Nephron (organoid): ENCODE measurements around the gene PRKACB.

Source experiments
- H3K27ac Mint-ChIP-seq, 3 experiments: 2 replicates each; pipeline ENCODE4 v1.8.0; 2020; ENCODE audit warnings: mixed read lengths in 3 of 3, mild to moderate bottlenecking in 2 of 3, moderate library complexity in 1 of 3
- H3K27me3 Mint-ChIP-seq: 2 replicates; pipeline ENCODE4 v1.8.0; 2021; ENCODE audit warnings: low read depth, mild to moderate bottlenecking, moderate library complexity, mixed read lengths
- H3K36me3 Mint-ChIP-seq: 2 replicates; pipeline ENCODE4 v1.8.0; 2020; ENCODE audit warnings: low read depth, mixed read lengths
- H3K4me1 Mint-ChIP-seq: 2 replicates; pipeline ENCODE4 v1.8.0; 2020; ENCODE audit warnings: mixed read lengths
- H3K4me3 Mint-ChIP-seq, 3 experiments: 2 replicates each; pipeline ENCODE4 v1.8.0; 2020; ENCODE audit warnings: mild to moderate bottlenecking in 3 of 3, mixed read lengths in 3 of 3, moderate library complexity in 2 of 3
- H3K9me3 Mint-ChIP-seq: 2 replicates; pipeline ENCODE4 v1.8.0; 2020; ENCODE audit warnings: mixed read lengths
- TF ChIP-seq, protein P1 (sequence below), 3 experiments: fragments of 200-600 bp; sonication (generic); IDR thresholded peaks; one replicate each; pipeline ENCODE4 v1.5.0; 2021; ENCODE audit warnings: antibody characterized with exemption in 3 of 3; ENCODE audit not compliant: unreplicated experiment in 3 of 3

Gene PRKACB

DNA sequence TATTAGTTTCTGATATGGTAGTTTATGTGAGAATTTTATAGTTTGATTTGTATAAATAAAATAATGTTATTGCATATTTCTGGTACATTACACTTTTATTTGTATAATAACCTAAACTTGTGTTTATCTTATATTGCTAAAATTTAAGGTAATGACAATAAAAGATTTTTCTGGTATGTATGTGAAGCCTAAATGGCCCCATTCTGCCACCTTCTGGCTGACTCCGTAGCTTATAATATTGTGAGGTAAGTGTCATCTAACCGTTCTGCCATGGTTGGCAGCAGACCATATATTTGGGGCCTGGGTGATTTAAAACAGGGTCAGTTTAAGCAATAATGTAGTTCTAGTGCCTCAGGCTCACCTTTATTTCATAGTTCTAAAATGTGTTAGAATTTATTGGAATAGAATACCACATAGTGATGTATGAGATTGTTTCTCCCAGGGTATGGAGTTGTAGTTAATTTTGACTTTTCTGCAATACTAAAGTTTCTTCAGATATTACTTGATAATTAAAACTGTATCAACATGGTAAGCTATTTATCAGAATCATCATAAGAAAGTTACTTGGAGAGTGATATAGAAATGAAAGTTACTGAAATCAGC, 21.2 kb upstream of the PRKACB start:
- H3K27me3 Mint-ChIP-seq = no peaks in the 10 kb centered on the region
- TF ChIP-seq, protein P1, sequence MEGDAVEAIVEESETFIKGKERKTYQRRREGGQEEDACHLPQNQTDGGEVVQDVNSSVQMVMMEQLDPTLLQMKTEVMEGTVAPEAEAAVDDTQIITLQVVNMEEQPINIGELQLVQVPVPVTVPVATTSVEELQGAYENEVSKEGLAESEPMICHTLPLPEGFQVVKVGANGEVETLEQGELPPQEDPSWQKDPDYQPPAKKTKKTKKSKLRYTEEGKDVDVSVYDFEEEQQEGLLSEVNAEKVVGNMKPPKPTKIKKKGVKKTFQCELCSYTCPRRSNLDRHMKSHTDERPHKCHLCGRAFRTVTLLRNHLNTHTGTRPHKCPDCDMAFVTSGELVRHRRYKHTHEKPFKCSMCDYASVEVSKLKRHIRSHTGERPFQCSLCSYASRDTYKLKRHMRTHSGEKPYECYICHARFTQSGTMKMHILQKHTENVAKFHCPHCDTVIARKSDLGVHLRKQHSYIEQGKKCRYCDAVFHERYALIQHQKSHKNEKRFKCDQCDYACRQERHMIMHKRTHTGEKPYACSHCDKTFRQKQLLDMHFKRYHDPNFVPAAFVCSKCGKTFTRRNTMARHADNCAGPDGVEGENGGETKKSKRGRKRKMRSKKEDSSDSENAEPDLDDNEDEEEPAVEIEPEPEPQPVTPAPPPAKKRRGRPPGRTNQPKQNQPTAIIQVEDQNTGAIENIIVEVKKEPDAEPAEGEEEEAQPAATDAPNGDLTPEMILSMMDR (IDR thresholded peaks at IDR 0.05; ENCODE audit: unreplicated experiment in 3 of 3) = peak; percentile 53 to 65 (median 65)
- H3K9me3 Mint-ChIP-seq = peaks cover 3% of the 10 kb centered on the region
- H3K4me1 Mint-ChIP-seq = peaks cover 14% of the 10 kb centered on the region
- no peak overlapping the region for H3K4me3 Mint-ChIP-seq
- no peak overlapping the region for H3K27ac Mint-ChIP-seq
- H3K36me3 Mint-ChIP-seq = peaks cover 16% of the 10 kb centered on the region

- H3K36me3 Mint-ChIP-seq = peaks cover 48% of the 10 kb centered on the region
Measured at GRCh38 chr1:84133479-84133878, 10.6 kb upstream of the PRKACB start.

DNA sequence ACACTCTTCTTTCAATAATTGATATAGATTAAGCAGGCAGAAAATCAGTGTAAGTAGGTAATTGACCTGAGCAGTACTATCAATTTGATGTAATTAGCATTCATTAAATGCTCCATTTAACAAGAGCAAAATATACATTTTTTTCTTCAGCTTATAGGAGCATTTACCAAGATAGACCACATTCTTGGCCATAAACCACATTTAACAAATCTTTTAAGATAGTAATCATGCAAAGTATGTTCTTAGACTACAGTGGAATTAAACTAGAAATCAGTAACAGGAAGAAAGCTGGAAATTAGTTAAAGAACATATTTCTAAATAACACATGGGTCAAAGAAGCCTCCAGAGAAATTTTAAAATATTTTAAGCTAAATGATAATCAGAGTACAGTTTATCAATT, 8.7 kb upstream of the PRKACB start:
- Mint-ChIP-seq H3K9me3 (peaks cover 13% of the 10 kb centered on the region), H3K27me3 (no peaks in the 10 kb centered on the region), H3K4me1 (peaks cover 4% of the 10 kb centered on the region), H3K4me3 (no peak overlapping the region), H3K36me3 (peaks cover 46% of the 10 kb centered on the region), H3K27ac (no peak overlapping the region)
- TF ChIP-seq, protein P1 (IDR thresholded peaks at IDR 0.05; ENCODE audit: unreplicated experiment in 3 of 3) = no peak

More at GRCh38 chr1:84133479-84133878, 10.6 kb upstream of the PRKACB start:
- TF ChIP-seq, protein P1 (IDR thresholded peaks at IDR 0.05; ENCODE audit: unreplicated experiment in 3 of 3) = no peak
- Mint-ChIP-seq H3K4me3 (no peak overlapping the region), H3K4me1 (peaks cover 8% of the 10 kb centered on the region), H3K27ac (no peak overlapping the region), H3K9me3 (peaks cover 6% of the 10 kb centered on the region), H3K27me3 (no peaks in the 10 kb centered on the region)

DNA sequence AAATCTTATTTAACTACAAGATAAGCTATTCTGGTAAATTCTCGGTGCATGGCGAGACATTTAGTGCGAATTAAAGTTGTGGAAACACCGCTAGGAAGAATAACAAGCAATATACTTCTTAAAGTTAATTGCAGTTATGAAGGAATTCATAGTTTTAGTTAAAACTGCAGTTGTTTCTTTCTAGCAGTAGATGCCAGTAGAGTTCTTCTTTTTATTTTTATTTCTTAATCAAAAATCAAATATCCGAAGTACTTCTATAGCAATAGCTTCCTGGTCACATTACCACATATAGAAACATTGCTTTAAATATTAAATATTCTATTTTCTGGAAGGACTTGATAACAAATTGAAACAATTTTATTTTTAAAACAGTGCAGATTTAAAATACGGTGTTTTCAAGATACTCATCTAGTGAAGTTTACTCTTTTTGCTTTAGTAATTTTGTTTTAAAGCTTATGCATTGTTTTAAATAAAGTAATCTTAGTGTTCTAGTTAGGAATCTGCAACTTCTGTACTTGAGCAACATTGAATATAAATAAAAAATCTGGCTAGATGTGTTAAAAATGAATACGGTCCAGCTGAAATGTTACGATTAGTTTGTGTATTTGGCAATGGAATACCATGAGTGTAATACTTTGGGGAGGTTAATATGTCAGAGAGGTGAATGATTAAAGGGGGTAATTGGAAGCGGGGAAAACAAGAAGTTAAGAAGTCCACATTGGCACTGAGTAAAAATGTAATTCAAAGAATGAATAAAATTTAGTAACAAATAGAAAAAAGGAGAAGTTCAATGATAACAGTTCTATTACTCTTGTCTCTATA, 2.7 kb upstream of the PRKACB start:
- Mint-ChIP-seq H3K9me3 (peaks cover 13% of the 10 kb centered on the region), H3K27me3 (no peaks in the 10 kb centered on the region), H3K27ac (peak overlapping the region in 2 of 3 experiments; percentile 7 to 18), H3K36me3 (peaks cover 19% of the 10 kb centered on the region), H3K4me3 (peak overlapping the region in 1 of 3 experiments; percentile 15), H3K4me1 (peaks cover 3% of the 10 kb centered on the region)
- TF ChIP-seq, protein P1 (IDR thresholded peaks at IDR 0.05; ENCODE audit: unreplicated experiment in 3 of 3) = peak; percentile 48 to 64 (median 51)

DNA sequence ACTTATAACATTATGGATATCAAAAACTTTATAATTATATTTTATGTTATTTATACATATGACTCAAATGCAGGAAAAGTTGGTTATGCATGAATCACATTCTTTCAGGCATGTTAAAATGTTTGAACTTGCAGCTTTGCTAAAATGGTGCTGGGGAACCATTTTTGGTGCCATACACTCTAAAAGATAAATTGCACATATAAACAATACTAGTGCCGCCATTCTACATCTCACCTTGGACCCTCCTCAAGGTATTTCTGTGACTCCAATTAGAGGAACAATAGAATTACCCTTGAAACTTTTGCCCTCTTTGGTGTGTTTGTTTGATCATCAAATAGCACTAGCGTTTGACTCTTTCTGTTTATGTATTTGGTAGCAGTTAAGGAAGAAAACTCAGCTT, 997 bp downstream of the PRKACB start:
- no peaks in the 10 kb centered on the region for H3K27me3 Mint-ChIP-seq
- no peak overlapping the region for H3K4me3 Mint-ChIP-seq
- no peaks in the 10 kb centered on the region for H3K36me3 Mint-ChIP-seq
- H3K27ac Mint-ChIP-seq = no peak overlapping the region
- peaks cover 3% of the 10 kb centered on the region for H3K4me1 Mint-ChIP-seq
- TF ChIP-seq, protein P1 (IDR thresholded peaks at IDR 0.05; ENCODE audit: unreplicated experiment in 3 of 3) = no peak
- no peaks in the 10 kb centered on the region for H3K9me3 Mint-ChIP-seq
